Heart right ventricle (tissue), 16 donors: ENCODE measurements around the gene KRTAP10-12. TPM values are rescaled to one million over a fixed set of nuclear protein-coding genes. Genes with fewer than 3 reads are reported as not detected.

Experiments used
- ATAC-seq, 8 donors: fragments of 200-7000 bp; cut with Tn5 transposase; one replicate each; pipeline ENCODE4 v1.9.1; 2020; ENCODE audit warnings: mild to moderate bottlenecking in 8 of 8, moderate library complexity in 8 of 8, moderate number of reproducible peaks in 1 of 8
- DNase-seq, 2 donors: peaks; one replicate each; pipeline ENCODE4 v3.0.0-alpha.2; 2020
- H3K27ac ChIP-seq, 10 donors: fragments of 200-600 bp; sonication (generic) in 2 of 10; one replicate each; pipeline versions ENCODE4 v1.5.0 to v1.8.0; 2020 to 2022; ENCODE audit warnings: mild to moderate bottlenecking in 3 of 10
- H3K27me3 ChIP-seq, 7 donors: fragments of 200-600 bp; one replicate each; pipeline ENCODE4 v1.8.0; 2021 to 2022; ENCODE audit warnings: mild to moderate bottlenecking in 2 of 7
- H3K36me3 ChIP-seq, 9 donors: fragments of 200-600 bp; sonication (generic) in 1 of 9; one replicate each; pipeline versions ENCODE4 v1.5.0 to v1.8.0; 2020 to 2022; ENCODE audit warnings: mild to moderate bottlenecking in 2 of 9
- H3K4me1 ChIP-seq, 9 donors: fragments of 200-600 bp; sonication (generic) in 1 of 9; one replicate each; pipeline versions ENCODE4 v1.5.0 to v1.8.0; 2020 to 2022; ENCODE audit warnings: mild to moderate bottlenecking in 4 of 9
- H3K4me3 ChIP-seq, 10 donors: fragments of 200-600 bp; sonication (generic) in 2 of 10; one replicate each; pipeline versions ENCODE4 v1.5.0 to v1.8.0; 2020 to 2022; ENCODE audit warnings: mild to moderate bottlenecking in 7 of 10, moderate library complexity in 2 of 10
- H3K9me3 ChIP-seq, 11 donors: fragments of 200-600 bp in 10 of 11; sonication (generic) in 2 of 11; one replicate each; pipeline versions ENCODE4 v1.5.0 to v1.8.0; 2013 to 2022; ENCODE audit warnings: mild to moderate bottlenecking in 2 of 11, control low read depth in 1 of 11, moderate library complexity in 1 of 11
- WGBS, 2 donors: extraction: QIAGEN DNeasy Blood & Tissue Kit; methylation state at CpG; one replicate each; pipeline ENCODE4 v1.1.7; 2013; ENCODE audit warnings: inconsistent platforms in 1 of 2; 5-methylcytosine and 5-hydroxymethylcytosine counted together
- intact Hi-C, 10 donors: fragments of 100-400 bp; cut with DNase I; formaldehyde crosslinking; loops; one replicate each; pipeline versions ENCODE4 v1.11.1 to v1.14.2; 2022
- polyA plus RNA-seq, 2 donors: library from polyadenylated mRNA; stranded (reverse); fragments of 200-250 nt; gene quantifications; one replicate each; pipeline ENCODE4 v1.2.3, GENCODE V29; 2013
- total RNA-seq, 10 donors: library from RNA; stranded (reverse); fragmentation: NEBNext Ultra II Directional in 3 of 10; extraction: Animal tissue kit (Norgen Biotek cat#: 25700) in 3 of 10; gene quantifications; one replicate each; pipeline versions ENCODE4 v1.2.1 to v1.2.4, GENCODE V29; 2021 to 2023
- TF ChIP-seq, protein P1 (sequence below), 9 donors: fragments of 200-600 bp; sonication (generic) in 2 of 9; IDR thresholded peaks; one replicate each; pipeline versions ENCODE4 v1.5.0 to v1.8.0; 2021 to 2022; ENCODE audit warnings: antibody characterized with exemption in 9 of 9, mild to moderate bottlenecking in 5 of 9, moderate library complexity in 1 of 9
- donor health status: Arrhythmogenic right ventricular cardiomyopathy.
- donor health status: ischemic (EF 13 %, LVEDD 7.1; RV severe dilation, severe dysfunction).
- donor health status: healthy with polysubstance abuse.
- donor health status: DM: no; HTN: yes; CAD: no.
- donor health status: DM: no; HTN: no; CAD: no.
- donor health status: ischemic (EF 25% LVEDD 6.9; RV normal size, moderate dysfunction).
- donor health status: ischemic (EF 25% LVEDD 5.7; RV mildly dilated, moderate dysfunction).
- donor health status: healthy.
- donor health status: DM: yes; HTN: yes; CAD: no.
- donor health status: Ischemic cardiomyopathy.
- donor health status: ischemic (EF 35%, LVEDD 5.7; RV mildly dilated, moderate dysfunction).
- donor health status: nonischemic (EF 11% LVEDD 7.7; RV severe dilation, severe dysfunction).
- donor health status: DM: yes; HTN: yes; CAD: no.
- donor health status: PGD.
- donor health status: ischemic (EF 29% LVEDD 5.4; RV normal size, mild dysfunction).
- donor health status: nonischemic (EF 23%, LVEDD 6.1; RV moderate dilation, normal function).

Gene KRTAP10-12
- total and polyA plus RNA-seq, 12 donors: not detected

- ATAC-seq: no peak
- no peak for DNase-seq
- TF ChIP-seq, protein P1, sequence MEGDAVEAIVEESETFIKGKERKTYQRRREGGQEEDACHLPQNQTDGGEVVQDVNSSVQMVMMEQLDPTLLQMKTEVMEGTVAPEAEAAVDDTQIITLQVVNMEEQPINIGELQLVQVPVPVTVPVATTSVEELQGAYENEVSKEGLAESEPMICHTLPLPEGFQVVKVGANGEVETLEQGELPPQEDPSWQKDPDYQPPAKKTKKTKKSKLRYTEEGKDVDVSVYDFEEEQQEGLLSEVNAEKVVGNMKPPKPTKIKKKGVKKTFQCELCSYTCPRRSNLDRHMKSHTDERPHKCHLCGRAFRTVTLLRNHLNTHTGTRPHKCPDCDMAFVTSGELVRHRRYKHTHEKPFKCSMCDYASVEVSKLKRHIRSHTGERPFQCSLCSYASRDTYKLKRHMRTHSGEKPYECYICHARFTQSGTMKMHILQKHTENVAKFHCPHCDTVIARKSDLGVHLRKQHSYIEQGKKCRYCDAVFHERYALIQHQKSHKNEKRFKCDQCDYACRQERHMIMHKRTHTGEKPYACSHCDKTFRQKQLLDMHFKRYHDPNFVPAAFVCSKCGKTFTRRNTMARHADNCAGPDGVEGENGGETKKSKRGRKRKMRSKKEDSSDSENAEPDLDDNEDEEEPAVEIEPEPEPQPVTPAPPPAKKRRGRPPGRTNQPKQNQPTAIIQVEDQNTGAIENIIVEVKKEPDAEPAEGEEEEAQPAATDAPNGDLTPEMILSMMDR (IDR thresholded peaks at IDR 0.05): no peak
Measured at GRCh38 chr21:44667612-44668011, 29.4 kb upstream of the KRTAP10-12 start.

GRCh38 chr21:44670642-44671432, 26.1 kb upstream of the KRTAP10-12 start:
- Histone ChIP-seq H3K36me3 (no peaks in the 10 kb centered on the region), H3K4me3 (no peak overlapping the region), H3K27me3 (peaks cover 0 to 3% (median 0%) of the 10 kb centered on the region in 7 donors), H3K9me3 (peaks cover 0 to 57% (median 25%) of the 10 kb centered on the region in 11 donors), H3K4me1 (no peaks in the 10 kb centered on the region), H3K27ac (no peak overlapping the region)
- ATAC-seq (no peak), DNase-seq (no peak)
- 74 to 76% methylated on average over 3 of the region's 3 CpGs for WGBS, 2 donors
- TF ChIP-seq, protein P1 (IDR thresholded peaks at IDR 0.05): no peak
- intact Hi-C loops: no loop called here

More at GRCh38 chr21:44667612-44668011, 29.4 kb upstream of the KRTAP10-12 start:
- Histone ChIP-seq H3K4me1 (no peaks in the 10 kb centered on the region), H3K9me3 (peaks cover 0 to 44% (median 12%) of the 10 kb centered on the region in 11 donors), H3K27ac (no peak overlapping the region), H3K4me3 (no peak overlapping the region), H3K27me3 (peaks cover 0 to 3% (median 0%) of the 10 kb centered on the region in 7 donors), H3K36me3 (no peaks in the 10 kb centered on the region)
- 57 to 68% methylated on average over 1 of the region's 1 CpG for WGBS, 2 donors
- intact Hi-C loops: no loop called here

GRCh38 chr21:44671911-44672310, 25.1 kb upstream of the KRTAP10-12 start:
- H3K4me1 ChIP-seq: no peaks in the 10 kb centered on the region
- intact Hi-C loops: no loop called here
- peaks cover 0 to 57% (median 25%) of the 10 kb centered on the region in 11 donors for H3K9me3 ChIP-seq
- H3K4me3 ChIP-seq: no peak overlapping the region
- H3K27me3 ChIP-seq: peaks cover 0 to 3% (median 0%) of the 10 kb centered on the region in 7 donors
- 88 to 100% methylated on average over 1 of the region's 1 CpG for WGBS, 2 donors
- TF ChIP-seq, protein P1 (IDR thresholded peaks at IDR 0.05): no peak
- H3K27ac ChIP-seq: no peak overlapping the region
- ATAC-seq (no peak), DNase-seq (no peak)
- H3K36me3 ChIP-seq: no peaks in the 10 kb centered on the region

DNA sequence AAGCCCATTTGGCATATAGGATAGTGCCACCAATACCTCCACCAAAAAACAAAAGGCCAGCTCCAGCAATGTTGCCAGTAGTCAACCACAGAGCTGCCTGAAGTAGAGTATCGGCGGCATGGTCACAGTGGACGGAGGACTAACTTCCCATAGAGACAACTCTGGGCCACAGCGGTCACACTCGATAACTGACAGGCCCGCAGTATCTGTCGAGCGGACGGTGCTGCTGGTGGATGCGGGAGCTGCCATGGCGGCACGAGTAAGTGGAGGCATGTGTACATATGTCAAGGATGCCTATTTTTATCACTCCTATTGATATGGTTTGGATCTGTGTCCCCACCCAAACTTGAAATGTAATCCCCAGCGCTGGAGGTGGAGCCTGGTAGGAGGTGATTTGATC, 19.1 kb upstream of the KRTAP10-12 start:
- Histone ChIP-seq H3K36me3 (no peaks in the 10 kb centered on the region), H3K9me3 (peaks cover 0 to 18% (median 6%) of the 10 kb centered on the region in 11 donors), H3K4me1 (no peaks in the 10 kb centered on the region), H3K4me3 (no peak overlapping the region), H3K27ac (no peak overlapping the region), H3K27me3 (peaks cover 0 to 9% (median 0%) of the 10 kb centered on the region in 7 donors)
- TF ChIP-seq, protein P1 (IDR thresholded peaks at IDR 0.05): no peak
- intact Hi-C loops: no loop called here
- ATAC-seq (no peak), DNase-seq (no peak)
- 90 to 94% methylated on average over 13 of the region's 13 CpGs for WGBS, 2 donors
